Fibroblast of the aortic adventitia (primary cell): Measurements from ENCODE around the gene FNDC7. TPM values are rescaled to one million over a fixed set of nuclear protein-coding genes. Genes with fewer than 3 reads are reported as not detected.

ENCODE experiments used
- DNase-seq: peaks from one replicate; pipeline ENCODE4 v3.0.0-alpha.2; 2010; ENCODE audit warnings: low read depth
- H3K4me3 ChIP-seq: 2 replicates; pipeline ENCODE4 v1.5.1; 2011; ENCODE audit warnings: low read depth, mild to moderate bottlenecking, control low read depth, low read length, moderate library complexity
- total RNA-seq: library from RNA; depleted of rRNA; stranded (reverse); fragments of >200 nt; gene quantifications from 2 replicates; pipeline ENCODE4 v1.2.3, GENCODE V29; 2012; ENCODE audit warnings: low replicate concordance
- TF ChIP-seq, protein P1 (sequence below): IDR thresholded peaks from 2 replicates; pipeline ENCODE4 v1.5.1; 2011; ENCODE audit warnings: mild to moderate bottlenecking, low read length, control low read depth, inconsistent platforms; ENCODE audit not compliant: insufficient read depth

Gene FNDC7
- total RNA-seq, 1 donor: under 0.01 TPM

DNA sequence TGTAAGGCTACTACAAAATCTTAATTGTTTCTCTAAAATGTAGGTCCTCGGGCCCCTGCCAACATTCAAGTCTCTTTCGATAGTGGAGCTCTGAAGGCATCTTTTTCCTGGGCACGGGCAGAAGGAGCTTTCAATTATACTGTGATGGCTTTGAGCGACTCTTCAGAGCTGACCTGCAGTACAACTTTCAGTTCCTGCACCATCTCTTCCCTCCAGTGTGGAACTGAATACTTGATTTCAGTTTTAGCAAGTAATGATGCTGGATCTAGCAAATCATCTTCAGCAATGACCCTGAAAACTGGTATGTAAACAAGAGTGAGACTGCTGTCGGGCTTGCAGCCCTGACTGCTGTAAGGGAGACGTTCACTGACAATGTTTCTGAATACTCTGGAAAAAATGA is 9.6 kb downstream of the FNDC7 start:
- TF ChIP-seq, protein P1, sequence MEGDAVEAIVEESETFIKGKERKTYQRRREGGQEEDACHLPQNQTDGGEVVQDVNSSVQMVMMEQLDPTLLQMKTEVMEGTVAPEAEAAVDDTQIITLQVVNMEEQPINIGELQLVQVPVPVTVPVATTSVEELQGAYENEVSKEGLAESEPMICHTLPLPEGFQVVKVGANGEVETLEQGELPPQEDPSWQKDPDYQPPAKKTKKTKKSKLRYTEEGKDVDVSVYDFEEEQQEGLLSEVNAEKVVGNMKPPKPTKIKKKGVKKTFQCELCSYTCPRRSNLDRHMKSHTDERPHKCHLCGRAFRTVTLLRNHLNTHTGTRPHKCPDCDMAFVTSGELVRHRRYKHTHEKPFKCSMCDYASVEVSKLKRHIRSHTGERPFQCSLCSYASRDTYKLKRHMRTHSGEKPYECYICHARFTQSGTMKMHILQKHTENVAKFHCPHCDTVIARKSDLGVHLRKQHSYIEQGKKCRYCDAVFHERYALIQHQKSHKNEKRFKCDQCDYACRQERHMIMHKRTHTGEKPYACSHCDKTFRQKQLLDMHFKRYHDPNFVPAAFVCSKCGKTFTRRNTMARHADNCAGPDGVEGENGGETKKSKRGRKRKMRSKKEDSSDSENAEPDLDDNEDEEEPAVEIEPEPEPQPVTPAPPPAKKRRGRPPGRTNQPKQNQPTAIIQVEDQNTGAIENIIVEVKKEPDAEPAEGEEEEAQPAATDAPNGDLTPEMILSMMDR: no peak
- no peak for DNase-seq
- no peak overlapping the region for H3K4me3 ChIP-seq

DNA sequence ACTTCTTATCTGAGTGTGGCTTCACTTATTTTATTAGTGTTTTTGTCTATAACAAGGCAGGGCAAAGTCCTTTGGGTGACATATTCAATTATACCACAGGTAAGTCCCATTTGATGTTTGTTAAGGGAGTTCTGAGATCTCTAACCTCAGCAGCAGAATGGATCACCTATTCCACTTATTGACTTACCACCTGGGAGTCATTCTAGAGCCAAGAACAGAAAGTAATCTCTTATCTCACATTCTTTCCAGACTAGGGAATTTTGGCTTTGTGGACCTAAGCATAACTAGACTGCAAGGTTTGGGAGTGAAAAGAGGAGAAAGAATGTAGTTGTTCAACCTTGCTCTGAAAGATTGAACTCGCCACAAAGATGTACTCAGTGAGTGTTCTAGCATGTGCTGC is 13.2 kb downstream of the FNDC7 start:
- H3K4me3 ChIP-seq: no peak overlapping the region
- TF ChIP-seq, protein P1: no peak
- DNase-seq: no peak

DNA sequence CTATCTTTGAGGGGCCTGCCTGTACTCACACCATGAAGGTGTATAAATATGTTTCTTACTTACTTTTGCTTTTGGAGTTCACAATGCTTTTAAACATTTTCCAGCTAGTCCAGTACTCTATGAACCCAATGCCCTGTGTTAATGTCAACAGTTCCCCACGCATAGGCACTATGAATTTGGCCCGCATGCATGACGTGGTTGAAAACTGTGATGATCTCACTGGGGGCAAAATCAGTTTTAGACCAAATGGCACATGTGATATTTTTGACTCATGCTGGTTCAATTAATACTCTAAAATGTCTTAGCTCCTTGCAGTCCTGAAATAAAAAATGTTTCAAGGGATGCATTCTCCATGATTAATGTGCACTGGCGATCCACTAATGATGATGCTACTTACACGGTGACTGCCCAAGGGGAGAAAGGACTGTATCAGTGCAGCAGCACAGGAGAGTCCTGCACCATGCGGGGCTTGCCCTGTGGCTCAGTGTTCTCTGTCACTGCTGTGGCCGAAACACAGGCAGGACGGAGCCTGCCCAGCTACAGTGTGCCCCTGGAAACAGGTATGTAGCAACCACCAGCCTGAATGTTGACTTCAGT is 15.7 kb downstream of the FNDC7 start:
- H3K4me3 ChIP-seq: no peak overlapping the region
- DNase-seq: no peak
- TF ChIP-seq, protein P1: no peak

DNA sequence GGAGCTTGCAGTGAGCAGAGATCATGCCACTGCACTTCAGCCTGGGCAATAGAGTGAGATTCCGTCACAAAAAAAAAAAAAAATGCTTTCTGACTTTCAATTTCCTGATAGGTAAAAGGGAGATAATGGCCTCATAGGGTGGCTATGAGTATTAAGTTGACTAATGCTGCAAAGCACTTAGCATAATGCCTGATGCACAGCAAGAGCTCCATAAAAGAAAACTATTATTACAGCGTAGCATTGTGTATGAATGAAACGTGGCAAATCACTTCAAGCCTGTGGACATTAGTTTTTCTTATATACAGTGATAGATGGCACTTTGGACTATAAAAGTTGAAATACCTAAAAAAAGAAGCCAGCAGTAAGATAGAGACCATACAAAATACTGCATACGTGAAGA is 16.8 kb downstream of the FNDC7 start:
- TF ChIP-seq, protein P1: no peak

DNA sequence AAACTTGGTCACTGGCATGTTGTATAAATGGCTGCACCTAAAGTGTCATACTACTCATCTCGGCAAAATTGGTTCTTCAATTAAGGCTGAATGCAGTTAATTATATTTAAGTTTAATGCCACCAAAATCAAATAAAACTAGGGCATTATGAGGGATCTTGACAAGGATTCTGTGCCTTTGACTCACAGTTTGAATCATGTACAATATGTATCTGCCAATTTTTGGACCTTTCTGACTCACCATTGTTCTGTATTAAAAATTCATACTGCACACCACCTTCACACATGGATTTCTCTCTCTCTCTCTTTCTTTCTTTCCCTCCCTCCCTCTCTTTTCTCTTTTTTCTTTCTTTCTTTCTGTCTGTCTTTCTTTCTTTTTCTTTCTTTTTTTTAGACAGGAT is 19.7 kb downstream of the FNDC7 start:
- no peak overlapping the region for H3K4me3 ChIP-seq
- DNase-seq: peak; percentile 59
- TF ChIP-seq, protein P1: no peak

More for the DNA sequence above, 16.8 kb downstream of the FNDC7 start:
- H3K4me3 ChIP-seq: no peak overlapping the region
- no peak for DNase-seq

DNA sequence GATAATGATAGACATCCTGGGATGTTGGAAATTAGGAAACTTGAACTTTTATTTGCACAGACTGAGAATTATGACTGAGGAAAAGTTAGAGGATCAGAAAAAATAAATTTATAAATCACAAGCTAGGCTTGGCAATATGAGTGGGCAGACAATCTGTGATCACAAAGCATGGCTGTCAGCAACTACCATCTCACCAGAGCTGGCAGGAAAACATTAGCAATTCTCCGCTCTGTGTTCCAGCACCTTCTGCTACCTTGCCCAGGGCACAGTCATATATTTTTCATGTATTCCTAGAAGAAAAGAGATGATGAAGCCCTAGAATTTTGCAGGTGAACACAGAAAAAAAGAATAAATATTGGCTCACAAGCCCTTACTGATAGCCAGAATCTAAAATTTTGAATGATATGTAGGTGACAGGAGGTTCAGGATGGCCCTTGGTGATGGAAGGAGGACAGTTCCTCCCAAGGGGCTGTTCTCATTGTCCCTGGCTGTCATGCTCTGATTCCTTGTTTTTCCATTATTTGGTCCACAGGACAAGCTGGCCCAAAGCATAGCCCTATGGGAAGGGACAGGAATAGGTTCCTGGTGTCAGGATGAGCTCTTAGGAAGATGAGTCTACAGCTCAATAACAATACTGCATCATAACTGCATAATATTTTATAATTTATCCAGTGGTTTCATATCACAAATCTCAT is 21.6 kb downstream of the FNDC7 start:
- TF ChIP-seq, protein P1: no peak
- H3K4me3 ChIP-seq: no peak overlapping the region
- DNase-seq: no peak
